Measurements from ENCODE around the gene RASA4B.
"Not testable (repeated sequence)": the region's sequence is repeated elsewhere in the genome, so short reads cannot be mapped to it uniquely, and the experiment has no call there.

RASA4B gene

GRCh38 chr7:102517550-102518147 is at the start of gene RASA4B:
TSS of gene RASA4B (minus strand) at chr7:102517777. CDS start at chr7:102517710, 67 bp downstream.
- DNase-seq (ENCODE audit: low read depth) = peak; percentile 11

- DNase-seq (ENCODE audit: low read depth) = not testable (repeated sequence)
Measured at GRCh38 chr7:102550808-102551422, 33.3 kb upstream of the RASA4B start, which contains the start of gene SPDYE2. TSS of gene SPDYE2 (plus strand) at chr7:102551226. CDS start at chr7:102553256, 2,030 bp downstream.

GRCh38 chr7:102546353-102546752 is 28.8 kb upstream of the RASA4B start:
- not testable (repeated sequence) for DNase-seq (ENCODE audit: low read depth)

GRCh38 chr7:102545288-102545687 is 27.7 kb upstream of the RASA4B start:
- not testable (repeated sequence) for DNase-seq (ENCODE audit: low read depth)

GRCh38 chr7:102544372-102544771 is 26.8 kb upstream of the RASA4B start:
- not testable (repeated sequence) for DNase-seq (ENCODE audit: low read depth)

GRCh38 chr7:102543596-102543995 is 26.0 kb upstream of the RASA4B start, which contains the start of gene UPK3BL2:
TSS of gene UPK3BL2 (minus strand) at chr7:102543696. CDS start at chr7:102543636, 60 bp downstream.
- DNase-seq (ENCODE audit: low read depth) = not testable (repeated sequence)

- not testable (repeated sequence) for DNase-seq (ENCODE audit: low read depth)
Measured at GRCh38 chr7:102542771-102543170, 25.2 kb upstream of the RASA4B start.

GRCh38 chr7:102542083-102542482 is 24.5 kb upstream of the RASA4B start:
- not testable (repeated sequence) for DNase-seq (ENCODE audit: low read depth)

GRCh38 chr7:102540604-102541003 is 23.0 kb upstream of the RASA4B start:
- DNase-seq (ENCODE audit: low read depth) = not testable (repeated sequence)

- DNase-seq (ENCODE audit: low read depth) = not testable (repeated sequence)
Measured at GRCh38 chr7:102535062-102535615, 17.6 kb upstream of the RASA4B start.

GRCh38 chr7:102532127-102532526 is 14.6 kb upstream of the RASA4B start:
- DNase-seq (ENCODE audit: low read depth) = not testable (repeated sequence)

- not testable (repeated sequence) for DNase-seq (ENCODE audit: low read depth)
Measured at GRCh38 chr7:102531583-102531982, 14.0 kb upstream of the RASA4B start.

- DNase-seq (ENCODE audit: low read depth) = not testable (repeated sequence)
Measured at GRCh38 chr7:102527822-102528793, 10.5 kb upstream of the RASA4B start.

GRCh38 chr7:102527182-102527581 is 9.6 kb upstream of the RASA4B start:
- not testable (repeated sequence) for DNase-seq (ENCODE audit: low read depth)

- DNase-seq (ENCODE audit: low read depth) = not testable (repeated sequence)
Measured at GRCh38 chr7:102524803-102525202, 7.2 kb upstream of the RASA4B start.

- DNase-seq (ENCODE audit: low read depth) = not testable (repeated sequence)
Measured at GRCh38 chr7:102520797-102521196, 3.2 kb upstream of the RASA4B start.

- not testable (repeated sequence) for DNase-seq (ENCODE audit: low read depth)
Measured at GRCh38 chr7:102516951-102517350, 626 bp downstream of the RASA4B start.

GRCh38 chr7:102515889-102516288 is 1.7 kb downstream of the RASA4B start:
- DNase-seq (ENCODE audit: low read depth) = not testable (repeated sequence)

- DNase-seq (ENCODE audit: low read depth) = not testable (repeated sequence)
Measured at GRCh38 chr7:102514881-102515721, 2.5 kb downstream of the RASA4B start.

- not testable (repeated sequence) for DNase-seq (ENCODE audit: low read depth)
Measured at GRCh38 chr7:102512642-102513221, 4.8 kb downstream of the RASA4B start.

Measured in T-helper 22 cell (primary cell).